SK-N-MC (cell line): ENCODE data around the gene PIK3C2G.

Source experiments
- EZH2 ChIP-seq: fragments of 200-600 bp; sonication (generic); IDR thresholded peaks from one replicate; pipeline ENCODE4 v1.6.1; 2017; ENCODE audit warnings: antibody characterized with exemption
- POLR2AphosphoS5 ChIP-seq: IDR thresholded peaks from 2 replicates; pipeline ENCODE4 v1.6.1; 2012; ENCODE audit warnings: mild to moderate bottlenecking, low read depth, low read length, borderline replicate concordance

DNA sequence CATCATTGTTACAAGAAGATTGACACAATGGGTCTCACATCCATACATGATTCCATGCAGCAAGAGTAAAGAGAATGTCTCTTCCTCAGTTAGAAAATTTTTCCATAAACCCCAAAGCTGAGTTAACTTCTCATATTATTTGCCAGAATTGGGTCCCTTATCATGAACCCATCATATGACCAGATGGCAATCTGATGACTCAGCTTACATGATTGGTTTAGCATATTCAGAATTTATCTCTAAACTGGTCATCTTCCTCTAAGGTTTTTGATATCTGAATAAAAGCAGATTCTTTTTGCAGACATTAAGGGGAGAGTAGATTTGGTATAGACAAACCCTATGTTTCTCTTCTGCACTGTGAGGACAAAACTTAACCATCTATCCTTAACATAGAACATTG lies 174.9 kb downstream of the PIK3C2G start:
- TF ChIP-seq EZH2 = no peak
- TF ChIP-seq POLR2AphosphoS5 = no peak
